ENCODE results near the gene RHOT2. TPM values are rescaled to one million over a fixed set of nuclear protein-coding genes. Genes with fewer than 3 reads are reported as not detected.

RHOT2 gene
- total and polyA plus RNA-seq, 9 of the 15 experiments (the other 6 are each of a cell fraction or from before 2014, with no cell fraction given), result 5.0 to 373 (median 112) TPM

DNA sequence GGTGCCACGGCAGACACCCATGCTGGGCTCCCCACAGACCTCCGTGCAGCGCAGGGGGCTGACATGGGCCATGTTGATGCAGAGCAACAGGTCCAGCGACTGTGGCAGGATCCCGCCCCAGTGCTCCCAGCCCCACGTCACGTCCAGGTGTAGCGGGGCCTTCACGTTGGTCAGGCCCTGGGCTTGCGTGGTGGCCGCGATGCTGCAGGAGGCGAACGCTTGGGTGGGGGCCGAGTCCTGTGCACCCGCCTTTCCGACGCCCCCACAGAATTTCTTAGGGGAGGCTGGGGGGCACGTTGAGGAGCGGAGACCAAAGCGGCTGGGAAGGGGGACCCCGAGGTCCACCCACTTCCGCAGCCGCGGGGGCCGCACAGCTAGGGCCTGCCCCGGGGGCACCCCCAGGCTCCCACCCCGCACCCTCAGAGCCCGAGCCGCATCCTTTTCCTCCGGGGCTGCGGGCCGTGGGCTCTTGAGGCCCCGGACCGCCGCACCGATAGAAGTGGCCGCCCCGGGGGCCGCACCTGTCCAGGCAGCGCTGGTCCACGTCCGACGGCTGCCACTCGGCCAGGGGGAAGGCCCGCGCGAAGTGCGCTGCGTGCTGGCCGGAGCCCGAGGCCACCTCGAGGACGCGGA is 32.2 kb upstream of the RHOT2 start (continued):
- TF ChIP-seq ZBTB40 (IDR thresholded peaks at IDR 0.05), result no peak
- TF ChIP-seq ZBTB40 (CRISPR knock-in tag; IDR thresholded peaks at IDR 0.05), result no peak
- TF ChIP-seq ARID3A (IDR thresholded peaks at IDR 0.05; ENCODE audit: borderline replicate concordance, low read depth, low read length), result no peak
- TF ChIP-seq KAT2B (IDR thresholded peaks at IDR 0.05; ENCODE audit: low read depth, low read length), result no peak
- TF ChIP-seq, protein P1, sequence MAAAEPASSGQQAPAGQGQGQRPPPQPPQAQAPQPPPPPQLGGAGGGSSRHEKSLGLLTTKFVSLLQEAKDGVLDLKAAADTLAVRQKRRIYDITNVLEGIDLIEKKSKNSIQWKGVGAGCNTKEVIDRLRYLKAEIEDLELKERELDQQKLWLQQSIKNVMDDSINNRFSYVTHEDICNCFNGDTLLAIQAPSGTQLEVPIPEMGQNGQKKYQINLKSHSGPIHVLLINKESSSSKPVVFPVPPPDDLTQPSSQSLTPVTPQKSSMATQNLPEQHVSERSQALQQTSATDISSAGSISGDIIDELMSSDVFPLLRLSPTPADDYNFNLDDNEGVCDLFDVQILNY (CRISPR knock-in tag; IDR thresholded peaks at IDR 0.05), result no peak
- no peak for TF ChIP-seq ZNF3 (CRISPR knock-in tag; IDR thresholded peaks at IDR 0.05)
- TF ChIP-seq CCAR2 (IDR thresholded peaks at IDR 0.05; ENCODE audit: low read depth, low read length), result no peak
- TF ChIP-seq KLF16 (IDR thresholded peaks at IDR 0.05), result no peak
- TF ChIP-seq ZNF175 (CRISPR knock-in tag; IDR thresholded peaks at IDR 0.05; ENCODE audit: low read depth), result no peak
- TF ChIP-seq, protein P2, sequence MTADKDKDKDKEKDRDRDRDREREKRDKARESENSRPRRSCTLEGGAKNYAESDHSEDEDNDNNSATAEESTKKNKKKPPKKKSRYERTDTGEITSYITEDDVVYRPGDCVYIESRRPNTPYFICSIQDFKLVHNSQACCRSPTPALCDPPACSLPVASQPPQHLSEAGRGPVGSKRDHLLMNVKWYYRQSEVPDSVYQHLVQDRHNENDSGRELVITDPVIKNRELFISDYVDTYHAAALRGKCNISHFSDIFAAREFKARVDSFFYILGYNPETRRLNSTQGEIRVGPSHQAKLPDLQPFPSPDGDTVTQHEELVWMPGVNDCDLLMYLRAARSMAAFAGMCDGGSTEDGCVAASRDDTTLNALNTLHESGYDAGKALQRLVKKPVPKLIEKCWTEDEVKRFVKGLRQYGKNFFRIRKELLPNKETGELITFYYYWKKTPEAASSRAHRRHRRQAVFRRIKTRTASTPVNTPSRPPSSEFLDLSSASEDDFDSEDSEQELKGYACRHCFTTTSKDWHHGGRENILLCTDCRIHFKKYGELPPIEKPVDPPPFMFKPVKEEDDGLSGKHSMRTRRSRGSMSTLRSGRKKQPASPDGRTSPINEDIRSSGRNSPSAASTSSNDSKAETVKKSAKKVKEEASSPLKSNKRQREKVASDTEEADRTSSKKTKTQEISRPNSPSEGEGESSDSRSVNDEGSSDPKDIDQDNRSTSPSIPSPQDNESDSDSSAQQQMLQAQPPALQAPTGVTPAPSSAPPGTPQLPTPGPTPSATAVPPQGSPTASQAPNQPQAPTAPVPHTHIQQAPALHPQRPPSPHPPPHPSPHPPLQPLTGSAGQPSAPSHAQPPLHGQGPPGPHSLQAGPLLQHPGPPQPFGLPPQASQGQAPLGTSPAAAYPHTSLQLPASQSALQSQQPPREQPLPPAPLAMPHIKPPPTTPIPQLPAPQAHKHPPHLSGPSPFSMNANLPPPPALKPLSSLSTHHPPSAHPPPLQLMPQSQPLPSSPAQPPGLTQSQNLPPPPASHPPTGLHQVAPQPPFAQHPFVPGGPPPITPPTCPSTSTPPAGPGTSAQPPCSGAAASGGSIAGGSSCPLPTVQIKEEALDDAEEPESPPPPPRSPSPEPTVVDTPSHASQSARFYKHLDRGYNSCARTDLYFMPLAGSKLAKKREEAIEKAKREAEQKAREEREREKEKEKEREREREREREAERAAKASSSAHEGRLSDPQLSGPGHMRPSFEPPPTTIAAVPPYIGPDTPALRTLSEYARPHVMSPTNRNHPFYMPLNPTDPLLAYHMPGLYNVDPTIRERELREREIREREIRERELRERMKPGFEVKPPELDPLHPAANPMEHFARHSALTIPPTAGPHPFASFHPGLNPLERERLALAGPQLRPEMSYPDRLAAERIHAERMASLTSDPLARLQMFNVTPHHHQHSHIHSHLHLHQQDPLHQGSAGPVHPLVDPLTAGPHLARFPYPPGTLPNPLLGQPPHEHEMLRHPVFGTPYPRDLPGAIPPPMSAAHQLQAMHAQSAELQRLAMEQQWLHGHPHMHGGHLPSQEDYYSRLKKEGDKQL (CRISPR knock-in tag; IDR thresholded peaks at IDR 0.05; ENCODE audit: borderline replicate concordance), result no peak

All from K562 (cell line).